ENCODE results near the gene OR5J2. TPM values are rescaled to one million over a fixed set of nuclear protein-coding genes. Genes with fewer than 3 reads are reported as not detected.
"Not testable (repeated sequence)": the region's sequence is repeated elsewhere in the genome, so short reads cannot be mapped to it uniquely, and the experiment has no call there.

OR5J2 gene
- polyA plus RNA-seq (2013, experiment 1 of 2; ENCODE audit: insufficient read length): not detected
- not detected for polyA plus RNA-seq (2013, experiment 2 of 2; ENCODE audit: insufficient read length)

DNA sequence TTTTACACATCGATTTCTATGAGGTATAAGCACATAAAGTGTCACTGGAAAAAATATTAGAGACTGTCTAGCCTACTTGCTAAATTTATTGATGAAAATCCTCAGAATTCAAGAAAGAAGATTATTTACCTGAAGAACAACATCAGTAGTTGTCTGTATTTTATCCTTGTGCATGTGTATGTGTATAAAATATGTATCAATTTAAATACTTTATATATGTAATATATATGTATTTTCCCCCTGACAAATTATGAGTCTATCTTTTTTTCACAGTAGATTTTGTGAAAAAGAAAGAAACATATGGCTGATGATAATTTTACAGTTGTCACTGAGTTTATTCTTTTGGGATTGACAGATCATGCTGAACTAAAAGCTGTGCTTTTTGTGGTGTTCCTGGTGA lies at the start of gene OR5J2:
TSS of gene OR5J2 (plus strand) at position 301 of the 400 bp plus-strand sequence. CDS start at position 301, 0 bp downstream.
- no peak for DNase-seq

DNA sequence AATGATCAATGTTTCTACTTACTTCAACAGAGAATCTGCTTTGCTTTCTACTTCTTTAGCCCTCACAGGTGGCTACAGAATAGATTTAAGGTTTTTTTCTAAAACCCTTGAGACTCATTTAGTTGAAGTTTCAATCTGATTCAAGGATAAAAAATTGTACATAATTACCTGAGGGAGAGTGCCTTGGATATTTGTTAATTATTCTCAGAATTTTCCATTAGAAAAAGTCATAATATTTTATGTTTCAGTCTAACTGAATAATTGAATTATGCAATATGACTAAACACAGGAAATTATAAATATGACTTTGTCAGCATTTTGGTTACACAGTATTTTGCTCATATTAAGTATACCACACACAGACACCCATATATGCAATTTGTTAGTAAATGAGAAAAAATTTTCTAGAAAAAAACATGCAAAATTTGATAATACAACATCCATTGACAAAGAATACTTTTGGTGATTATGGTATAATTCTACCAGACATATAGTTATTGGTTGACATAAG lies 36.2 kb upstream of the OR5J2 start, which contains the start of gene OR8J3:
TSS of gene OR8J3 (minus strand) at position 51 of the 511 bp plus-strand sequence. CDS start 2,483 bp downstream, outside the sequence.
- DNase-seq: no peak

DNA sequence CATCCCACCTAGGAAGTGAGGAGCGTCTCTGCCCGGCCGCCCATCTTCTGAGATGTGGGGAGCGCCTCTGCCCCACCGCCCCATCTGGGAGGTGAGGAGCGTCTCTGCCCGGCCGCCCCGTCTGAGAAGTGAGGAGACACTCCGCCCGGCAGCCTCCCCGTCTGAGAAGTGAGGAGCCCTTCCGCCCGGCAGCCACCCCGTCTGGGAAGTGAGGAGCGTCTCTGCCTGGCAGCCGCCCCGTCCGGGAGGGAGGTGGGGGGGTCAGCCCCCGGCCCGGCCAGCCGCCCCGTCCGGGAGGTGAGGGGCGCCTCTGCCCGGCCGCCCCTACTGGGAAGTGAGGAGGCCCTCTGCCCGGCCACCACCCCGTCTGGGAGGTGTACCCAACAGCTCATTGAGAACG lies 32.7 kb upstream of the OR5J2 start:
- DNase-seq: not testable (repeated sequence)

DNA sequence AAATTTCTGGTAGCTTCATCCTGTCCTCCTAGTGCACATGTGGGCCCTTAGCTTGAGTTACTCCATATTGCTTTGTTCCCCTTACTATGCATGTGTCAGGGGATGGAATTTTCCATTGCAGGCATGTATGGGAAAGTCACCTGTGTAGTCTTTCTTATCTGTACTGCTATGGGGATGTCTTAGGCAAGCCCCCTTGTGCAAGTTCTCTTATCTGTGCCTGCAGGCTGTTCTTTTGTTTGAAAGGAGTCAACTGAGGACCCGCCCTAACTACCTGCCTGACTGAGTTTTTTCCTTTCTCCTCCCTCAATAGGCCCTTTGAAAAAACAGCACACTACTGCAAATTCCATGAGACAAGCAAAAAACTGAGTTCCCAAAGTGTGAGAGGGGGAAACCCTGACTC lies 25.0 kb upstream of the OR5J2 start:
- DNase-seq: no peak

- DNase-seq: no peak
These were observed 24.1 kb upstream of the OR5J2 start for GRCh38 chr11:56152333-56152732.

DNA sequence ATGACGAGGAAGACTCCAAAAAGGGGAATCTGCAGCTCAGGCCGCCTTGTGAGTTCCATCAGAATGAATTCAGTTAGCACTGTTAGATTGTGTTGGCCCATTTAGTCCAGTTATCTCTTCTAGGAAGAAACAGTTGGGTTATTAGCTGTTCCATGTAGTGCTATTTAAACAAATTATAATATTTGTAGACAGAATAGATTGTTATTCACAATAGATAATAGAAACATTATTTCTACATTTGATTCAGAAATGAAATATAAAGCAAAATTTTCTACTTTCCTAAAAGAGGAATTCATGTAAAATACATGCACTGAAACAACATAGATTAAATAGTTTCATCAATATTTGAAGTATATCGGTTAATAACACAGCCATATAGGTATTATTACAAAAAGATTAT lies 16.2 kb upstream of the OR5J2 start, which contains the start of gene OR8K5:
TSS of gene OR8K5 (minus strand) at position 101 of the 400 bp plus-strand sequence. CDS start at position 101, 0 bp downstream.
- no peak for DNase-seq

GRCh38 chr11:56163804-56164203 lies 12.6 kb upstream of the OR5J2 start:
- DNase-seq: no peak

DNA sequence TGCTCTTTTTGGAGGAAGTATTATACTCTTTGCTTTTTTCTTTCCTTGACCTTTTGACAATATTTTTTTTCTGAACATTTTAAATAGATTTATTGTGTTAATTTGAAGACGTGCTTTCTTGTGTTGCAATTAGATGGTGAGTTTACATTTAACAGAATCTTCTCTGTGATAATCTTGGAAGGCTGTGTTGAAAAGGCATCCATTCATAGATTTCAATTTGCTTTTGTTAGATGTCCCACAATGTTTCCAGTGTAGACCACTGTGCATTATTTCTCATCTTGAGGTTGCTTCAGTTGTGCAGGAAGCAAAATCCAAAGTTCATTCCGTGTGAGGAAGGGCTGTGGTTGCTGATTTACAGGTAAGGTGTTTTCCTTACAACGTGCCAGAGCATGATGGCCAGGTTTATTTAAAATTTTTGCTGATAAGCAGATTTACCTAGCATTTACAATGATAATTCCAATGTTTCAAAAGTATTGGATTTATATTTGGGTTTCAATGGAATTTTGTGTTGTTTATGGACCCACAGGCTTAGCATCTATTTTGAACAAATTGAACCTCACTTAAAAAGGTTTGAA lies 4.1 kb upstream of the OR5J2 start:
- no peak for DNase-seq

DNA sequence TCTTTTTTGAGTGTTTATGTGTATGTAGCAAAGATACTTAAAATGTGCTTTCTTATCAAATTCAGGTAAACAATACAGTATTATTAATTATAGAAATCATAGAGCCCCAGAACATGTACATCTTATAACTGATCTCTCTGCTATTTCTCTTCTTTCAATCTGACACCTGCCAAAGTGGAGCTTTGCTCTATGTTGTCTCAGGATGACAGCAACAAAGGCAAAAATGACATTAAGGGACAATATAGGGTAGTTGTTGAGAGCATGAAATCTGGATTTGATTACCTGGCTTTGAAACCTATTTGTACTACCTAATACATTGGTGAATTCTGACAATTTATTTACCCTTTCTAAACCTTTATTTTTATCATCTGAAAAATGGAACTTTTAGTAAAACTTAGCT lies 7.0 kb downstream of the OR5J2 start:
- no peak for DNase-seq

DNA sequence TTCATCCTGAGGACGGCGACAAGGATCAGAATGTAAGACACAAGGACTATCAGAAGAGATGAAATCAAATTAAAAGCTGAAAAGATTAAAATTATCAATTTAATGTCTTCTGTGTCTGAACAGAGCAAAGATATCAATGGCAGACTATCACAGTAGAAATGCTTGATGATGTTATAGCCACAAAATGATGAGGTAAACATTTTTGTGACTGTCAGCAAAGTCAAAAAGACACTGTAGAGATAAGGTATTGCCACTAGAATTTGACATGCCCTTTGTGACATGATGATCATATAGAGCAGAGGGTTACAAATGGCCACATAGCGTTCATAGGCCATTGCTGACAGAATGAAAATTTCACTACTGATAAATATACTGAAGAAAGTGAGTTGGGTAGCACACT lies 12.2 kb downstream of the OR5J2 start:
- DNase-seq: no peak

DNA sequence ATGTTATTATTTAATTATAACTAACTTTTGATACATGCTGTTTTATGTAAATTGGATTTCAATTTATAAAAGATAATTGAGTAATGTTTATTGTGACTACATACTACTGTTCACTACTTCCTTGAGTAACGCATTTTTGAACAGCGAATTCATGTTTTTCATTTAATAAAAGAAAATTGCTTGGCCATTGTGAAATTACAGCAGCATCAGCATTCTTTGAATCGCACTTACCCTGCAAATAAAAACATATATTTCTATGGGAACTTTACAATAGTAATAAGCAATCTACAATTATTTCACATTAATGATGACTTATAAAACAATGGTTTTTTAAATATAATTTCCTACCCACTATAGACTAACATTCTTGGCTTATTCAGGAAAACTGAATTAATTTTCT lies 20.3 kb downstream of the OR5J2 start:
- DNase-seq: no peak

GRCh38 chr11:56197367-56197766 lies 20.9 kb downstream of the OR5J2 start:
- DNase-seq: no peak

DNA sequence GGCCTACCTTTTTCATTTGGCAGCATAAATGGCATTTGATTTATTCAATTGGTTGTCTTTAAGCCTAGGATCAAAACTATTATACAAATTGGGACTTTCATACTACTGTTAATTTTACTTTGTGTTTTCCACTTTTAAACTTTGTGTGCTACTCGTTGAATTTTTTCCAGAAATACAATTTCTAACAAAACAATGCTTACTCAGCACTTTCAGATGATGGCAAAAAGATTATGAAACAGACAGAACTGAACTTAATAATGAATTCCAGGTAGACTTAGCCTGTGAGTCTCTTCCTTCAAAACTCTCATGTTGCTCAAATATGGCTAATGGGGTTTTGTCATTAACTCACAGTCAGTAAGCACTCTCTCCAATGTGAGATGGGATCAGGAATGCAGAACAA lies 31.4 kb downstream of the OR5J2 start:
- no peak for DNase-seq

- DNase-seq: no peak
These were observed 38.1 kb downstream of the OR5J2 start for GRCh38 chr11:56214537-56214936.

- DNase-seq: not testable (repeated sequence)
These were observed 43.3 kb downstream of the OR5J2 start for GRCh38 chr11:56219735-56220134.

Data from fibroblast of skin of back (primary cell).